Glomerular visceral epithelial cell (primary cell): ENCODE data around the gene PPP1R36.
"Not testable (repeated sequence)": the region's sequence is repeated elsewhere in the genome, so short reads cannot be mapped to it uniquely, and the experiment has no call there.

Source experiments
- DNase-seq: peaks from one replicate; pipeline ENCODE4 v3.0.0-alpha.2; 2016; ENCODE audit errors: extremely low spot score

The PPP1R36 gene

DNA sequence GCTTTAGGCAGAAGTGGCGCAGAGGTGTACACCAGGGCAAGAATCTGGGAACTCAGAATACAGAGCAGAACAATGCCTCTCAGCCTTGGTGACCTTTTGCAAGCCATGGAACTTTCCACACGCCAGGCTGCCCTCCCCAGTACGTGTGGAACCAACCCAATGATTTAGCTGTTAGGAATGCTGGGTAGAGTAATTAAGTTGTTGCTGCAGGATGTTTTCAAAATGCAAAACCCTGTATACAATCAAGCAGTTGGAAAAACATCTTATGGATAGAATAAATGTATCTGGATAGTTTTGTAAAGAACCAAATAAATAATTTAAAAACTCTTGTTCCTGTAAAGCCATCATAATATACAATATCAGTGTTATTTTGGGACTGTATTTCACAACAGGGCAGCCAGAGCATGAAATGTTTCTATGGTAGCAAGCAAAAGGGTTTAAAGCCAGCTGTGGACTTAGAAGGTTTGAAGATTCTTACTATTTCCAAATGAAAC is 19.4 kb downstream of the PPP1R36 start:
- DNase-seq, result peak; percentile 7

DNA sequence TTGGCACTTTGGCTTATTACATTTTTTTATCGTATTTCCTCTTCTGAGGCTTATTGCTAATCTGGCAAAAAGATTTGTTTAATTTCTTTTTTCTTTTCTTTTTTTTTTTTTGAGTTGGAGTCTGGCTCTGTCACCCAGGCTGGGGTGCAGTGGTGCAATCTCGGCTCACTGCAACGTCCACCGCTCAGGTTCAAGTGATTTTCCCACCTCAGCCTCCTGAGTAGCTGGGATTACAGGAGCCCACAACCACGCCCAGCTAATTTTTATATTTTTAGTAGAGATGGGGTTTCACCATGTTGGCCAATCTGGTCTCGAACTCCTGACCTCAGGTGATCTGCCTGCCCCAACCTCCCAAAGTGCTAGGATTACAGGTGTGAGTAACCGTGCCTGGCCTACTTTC is 19.9 kb downstream of the PPP1R36 start:
- not testable (repeated sequence) for DNase-seq

DNA sequence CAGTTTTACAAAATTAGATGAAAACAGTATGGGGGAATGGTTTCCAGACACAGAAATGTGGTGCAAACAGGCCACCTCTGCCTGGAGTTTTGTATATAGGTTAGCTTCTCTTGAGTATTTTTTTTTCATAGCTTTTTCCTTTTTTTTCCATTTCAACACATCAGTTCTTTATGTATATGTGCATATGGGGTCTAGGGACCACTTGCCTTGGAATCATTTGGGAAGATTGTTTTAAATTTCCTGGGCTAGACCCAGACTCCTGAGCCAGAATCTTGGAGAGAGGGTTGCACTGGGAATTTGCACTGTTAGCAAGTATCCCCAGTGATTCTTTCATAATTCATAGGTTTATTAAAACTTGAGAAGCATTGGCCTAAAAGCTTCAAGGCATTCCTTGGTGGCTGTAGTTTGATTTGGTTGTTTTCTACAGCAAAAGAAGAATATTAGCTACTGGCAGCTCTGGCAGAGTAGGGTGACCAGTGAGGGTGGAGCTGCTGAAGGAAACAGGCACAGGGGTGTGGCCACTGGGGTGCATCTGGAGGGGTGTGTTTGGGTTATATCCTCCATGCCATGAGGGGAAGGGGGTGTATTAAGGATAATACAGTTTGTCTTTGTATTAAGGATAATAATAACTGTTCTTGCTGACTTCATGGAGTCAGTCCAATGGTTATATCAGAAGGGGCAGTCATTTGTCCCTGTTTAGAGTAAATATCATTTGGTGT is 22.8 kb downstream of the PPP1R36 start:
- no peak for DNase-seq

DNA sequence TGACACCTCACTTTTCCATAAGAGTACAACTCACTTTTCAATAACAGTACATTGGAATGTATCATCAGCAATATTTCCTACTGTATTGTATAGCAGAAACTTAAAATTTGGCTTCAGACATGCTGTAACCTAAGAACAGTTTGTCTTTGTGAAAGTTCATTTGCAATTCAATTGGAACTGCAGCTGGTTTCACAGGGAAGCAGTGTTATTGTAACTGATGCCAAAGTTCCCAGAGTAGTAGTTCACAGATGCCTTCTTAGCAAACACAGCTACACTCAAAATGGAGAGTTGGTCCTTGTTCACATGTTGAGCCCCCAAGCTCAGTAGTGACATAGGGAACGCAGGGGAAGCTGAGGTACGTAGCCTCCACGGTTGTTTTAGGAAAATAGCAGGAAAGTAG is 23.3 kb downstream of the PPP1R36 start:
- no peak for DNase-seq

DNA sequence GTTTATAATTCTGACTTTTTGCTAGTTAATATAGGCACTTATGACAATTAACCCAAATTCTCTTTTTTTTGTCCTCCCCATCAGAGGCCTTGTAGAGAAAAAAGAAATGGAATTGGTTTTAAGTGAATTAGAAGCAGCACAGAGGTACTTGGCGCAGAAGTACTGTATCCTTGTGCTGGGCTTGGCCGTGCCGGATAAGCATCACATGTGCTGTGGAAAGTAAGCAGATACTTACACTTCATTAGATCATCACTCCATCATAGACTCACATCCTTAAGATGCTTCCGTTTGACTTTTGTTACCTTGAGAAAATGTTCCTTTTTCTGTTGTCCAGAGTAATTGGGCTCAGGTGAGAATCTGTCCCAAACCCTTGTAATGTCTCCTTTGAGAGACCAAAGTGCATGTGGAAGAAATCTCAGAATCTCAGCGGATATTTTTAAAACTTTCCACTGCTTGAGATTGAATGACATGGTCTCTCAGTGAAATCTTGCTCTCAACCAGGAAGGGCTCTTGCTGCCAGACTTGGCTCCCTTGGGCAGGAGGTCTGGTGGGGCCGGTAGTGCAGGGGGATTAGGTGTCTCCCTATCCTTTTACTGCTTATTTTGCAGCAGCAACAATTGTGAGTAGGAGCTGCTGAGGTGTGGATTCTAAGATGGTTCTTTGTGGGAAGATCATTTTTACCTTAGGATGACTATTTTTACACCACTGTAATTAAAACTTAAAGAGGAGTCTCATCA is 24.8 kb downstream of the PPP1R36 start:
- no peak for DNase-seq

DNA sequence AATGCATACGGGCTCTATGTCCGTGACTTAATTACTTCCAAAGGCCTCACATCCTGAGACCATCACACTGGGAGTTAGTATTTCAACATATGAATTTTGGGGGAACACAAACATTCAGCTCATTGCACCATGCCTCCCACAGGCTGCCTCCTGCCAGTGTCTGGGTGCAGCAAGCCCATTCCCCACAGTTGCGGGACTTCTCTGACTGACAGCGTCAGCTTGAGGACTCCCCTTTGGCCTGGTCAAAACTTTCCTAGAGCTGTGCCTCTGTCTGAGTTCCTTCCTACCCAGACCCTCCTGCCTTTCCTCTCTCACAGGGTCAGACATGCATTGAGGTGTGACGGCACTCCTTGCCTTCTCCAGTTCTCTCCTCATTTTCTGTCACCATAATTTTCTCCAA is 27.4 kb downstream of the PPP1R36 start:
- DNase-seq, result no peak

DNA sequence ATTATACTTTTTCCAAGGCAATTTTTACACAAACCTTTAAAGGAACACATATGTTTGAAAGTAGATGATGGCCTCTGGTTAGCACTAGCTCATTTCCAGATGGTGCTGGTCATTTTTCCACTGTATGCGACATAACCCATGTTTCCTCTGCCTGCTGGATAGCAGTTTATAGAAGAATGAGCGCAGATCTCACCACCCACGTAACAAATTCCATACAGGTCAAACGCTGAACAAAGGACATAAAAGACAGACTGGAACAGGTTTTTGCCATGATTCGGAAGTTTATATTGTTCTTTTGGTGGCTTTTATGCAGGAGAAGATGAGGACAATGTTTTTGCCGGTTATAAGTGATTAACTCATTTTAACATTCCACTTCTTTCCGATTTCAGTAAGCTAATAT is 30.7 kb downstream of the PPP1R36 start:
- no peak for DNase-seq

DNA sequence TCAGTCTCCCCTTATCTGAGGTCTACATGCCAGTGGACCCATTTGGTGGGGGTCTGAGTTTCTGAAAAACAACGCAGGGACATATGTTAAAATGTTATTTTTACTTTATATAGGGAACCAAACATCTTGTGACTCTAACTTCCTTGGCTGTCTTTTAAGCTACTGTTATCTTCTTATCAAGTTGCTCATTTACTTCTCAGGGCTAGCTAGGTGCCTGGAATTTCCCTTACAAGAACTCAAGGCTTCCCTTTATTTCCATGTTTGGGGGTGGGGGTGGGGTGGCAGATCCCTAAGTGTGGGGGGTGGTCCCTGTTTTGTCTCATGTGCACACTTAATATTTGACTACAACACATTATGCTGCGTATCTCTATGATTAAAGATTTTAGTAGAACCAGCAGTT is 31.6 kb downstream of the PPP1R36 start:
- DNase-seq, result no peak

DNA sequence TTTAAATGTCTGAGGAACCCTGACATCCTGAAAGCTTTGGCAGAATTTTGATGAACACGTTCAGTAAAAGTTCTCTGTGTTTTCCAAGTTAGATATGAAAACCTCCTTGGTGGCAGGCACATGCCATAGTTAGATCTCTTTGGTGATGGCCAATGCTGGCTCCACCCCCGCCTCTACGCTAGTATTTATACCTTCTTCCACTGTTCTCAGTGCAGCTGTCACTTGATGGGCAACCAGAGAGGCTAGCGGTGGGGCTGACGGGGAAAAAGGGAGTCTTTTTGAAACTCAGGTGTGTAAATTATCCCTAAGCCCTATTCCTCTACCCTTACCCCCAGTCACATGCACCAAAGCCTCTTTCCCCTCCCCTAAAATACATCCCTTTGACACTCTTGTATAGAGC is 32.1 kb downstream of the PPP1R36 start:
- DNase-seq, result no peak

DNA sequence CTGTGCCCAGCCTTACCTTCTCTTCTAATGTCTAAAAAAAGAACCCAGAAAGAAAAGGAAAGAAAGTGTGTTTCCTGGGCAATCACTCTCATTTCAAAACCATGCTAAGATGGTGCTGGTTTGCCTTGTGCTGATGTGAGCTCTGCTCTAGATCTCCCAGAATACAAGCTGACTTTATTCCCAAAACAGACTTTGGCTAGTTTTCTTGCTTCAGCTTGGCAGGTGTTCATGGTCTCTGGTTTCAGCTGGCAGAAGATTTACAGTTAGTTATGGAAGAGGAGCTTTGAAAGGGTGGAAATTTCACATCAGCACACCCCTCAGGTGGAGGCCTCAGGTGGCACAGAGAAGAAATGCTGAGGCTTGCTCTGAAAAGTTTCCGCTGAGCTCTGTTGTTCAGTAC is 34.4 kb downstream of the PPP1R36 start:
- no peak for DNase-seq

DNA sequence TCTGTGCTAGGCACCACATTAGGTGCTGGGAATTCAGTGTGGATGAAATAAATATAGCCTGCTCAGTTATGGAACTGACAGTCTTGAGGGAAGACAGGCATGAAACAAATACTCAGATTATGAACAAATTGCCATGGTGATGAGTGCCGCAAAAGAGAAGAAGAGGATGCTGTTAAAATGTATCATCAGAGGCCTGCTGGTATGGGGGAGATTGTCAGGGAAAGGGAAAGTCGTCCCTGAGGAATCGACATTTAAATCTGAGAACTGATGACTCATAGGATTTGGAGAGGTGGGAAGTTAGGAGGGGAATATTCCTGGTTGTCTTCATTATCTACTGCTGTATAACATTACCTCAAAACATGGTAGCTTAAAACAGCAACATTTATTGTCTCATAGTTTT is 42.0 kb downstream of the PPP1R36 start:
- DNase-seq, result no peak

DNA sequence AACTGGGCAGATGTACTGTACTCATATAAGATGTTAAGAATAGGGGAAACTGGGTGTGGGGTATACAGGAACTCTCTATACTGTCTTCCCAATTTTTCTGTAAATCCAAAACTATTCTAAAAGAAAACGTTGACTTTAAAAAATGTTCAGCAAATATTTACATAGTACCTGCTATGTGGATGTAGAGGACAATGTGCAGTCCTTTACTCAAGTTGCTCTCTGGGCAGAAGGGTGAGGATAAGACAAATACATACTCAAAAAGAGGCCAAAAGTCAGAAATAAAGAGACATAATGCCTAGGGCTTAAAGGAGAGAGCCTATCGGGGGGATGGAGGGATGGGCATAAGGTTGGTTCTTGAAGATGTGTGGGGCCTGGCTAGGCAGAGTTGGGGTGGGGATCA is 44.7 kb downstream of the PPP1R36 start:
- DNase-seq, result no peak

DNA sequence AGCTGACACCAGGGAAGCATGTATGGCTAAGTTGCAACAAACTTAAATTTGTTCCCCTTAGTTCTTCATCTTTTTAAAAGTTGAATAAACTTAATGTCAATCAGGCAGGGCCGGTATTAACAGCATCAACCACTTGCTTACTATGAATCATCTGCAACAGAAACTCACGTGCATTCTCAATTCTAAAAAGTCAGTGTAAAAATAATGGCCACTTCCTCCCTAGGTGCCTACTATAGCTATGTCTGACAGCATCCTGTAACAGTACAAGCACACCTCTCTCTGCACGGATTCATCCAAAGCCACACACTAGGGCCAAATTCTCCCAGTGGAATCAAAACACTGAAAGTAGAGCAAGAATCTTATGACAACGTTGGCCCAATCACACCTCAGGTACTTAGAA is 48.6 kb downstream of the PPP1R36 start:
- no peak for DNase-seq

DNA sequence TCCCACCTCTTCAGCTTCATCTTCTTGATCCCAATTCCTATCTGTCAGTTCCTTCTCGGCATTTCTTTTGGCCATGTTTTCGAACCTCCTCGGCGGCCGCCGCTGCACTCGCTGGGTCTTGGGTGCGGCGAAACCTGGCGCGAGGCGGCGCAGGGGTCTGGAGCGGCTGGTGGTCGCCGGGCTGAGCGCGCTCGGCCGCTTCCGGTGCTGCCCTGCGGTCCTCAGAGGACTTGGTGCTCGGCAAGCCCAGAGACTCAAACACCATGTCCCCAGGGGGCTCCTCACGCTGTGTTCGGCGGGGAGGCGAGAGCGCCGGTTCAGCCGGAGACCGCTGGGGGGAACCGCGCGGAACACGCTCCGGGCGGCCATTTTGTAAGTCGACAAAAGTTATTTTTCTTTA is 51.8 kb downstream of the PPP1R36 start:
- DNase-seq, result no peak

DNA sequence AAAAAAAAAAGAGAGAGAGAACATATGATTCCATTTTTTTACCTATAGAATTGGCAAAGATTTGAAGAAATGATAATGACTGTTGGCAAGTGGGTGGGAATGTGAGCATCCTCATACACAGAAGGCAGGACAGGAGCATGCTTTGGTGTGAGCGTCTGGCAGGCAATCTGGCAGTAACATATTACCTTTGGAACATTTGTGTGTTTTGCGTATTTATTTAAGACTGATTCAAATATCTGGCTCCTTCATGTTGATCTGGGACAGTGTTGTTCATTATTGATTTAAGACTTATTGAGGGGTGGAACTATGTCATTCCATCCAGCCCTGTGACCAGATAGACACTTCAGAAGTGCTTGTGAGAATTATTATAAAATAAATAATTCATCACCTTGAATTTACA is 53.1 kb downstream of the PPP1R36 start:
- no peak for DNase-seq

DNA sequence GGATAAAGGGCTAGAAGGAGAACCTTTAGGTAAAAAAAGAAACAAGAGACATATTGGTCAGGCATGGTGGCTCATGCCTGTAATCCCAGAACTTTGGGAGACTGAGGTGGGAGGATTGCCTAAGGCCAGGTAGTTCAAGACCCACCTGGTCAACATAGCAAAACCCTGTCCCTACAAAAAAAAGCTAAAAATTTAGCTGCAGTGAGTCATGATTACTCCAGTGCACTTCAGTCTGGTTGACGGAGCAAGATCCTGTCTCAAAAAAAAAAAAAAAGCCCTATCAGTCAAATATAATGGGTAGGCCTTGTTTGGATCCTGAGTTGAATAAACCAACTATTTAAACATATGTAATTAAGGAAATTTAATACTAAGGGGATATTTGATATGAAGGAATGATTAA is 54.2 kb downstream of the PPP1R36 start:
- no peak for DNase-seq

DNA sequence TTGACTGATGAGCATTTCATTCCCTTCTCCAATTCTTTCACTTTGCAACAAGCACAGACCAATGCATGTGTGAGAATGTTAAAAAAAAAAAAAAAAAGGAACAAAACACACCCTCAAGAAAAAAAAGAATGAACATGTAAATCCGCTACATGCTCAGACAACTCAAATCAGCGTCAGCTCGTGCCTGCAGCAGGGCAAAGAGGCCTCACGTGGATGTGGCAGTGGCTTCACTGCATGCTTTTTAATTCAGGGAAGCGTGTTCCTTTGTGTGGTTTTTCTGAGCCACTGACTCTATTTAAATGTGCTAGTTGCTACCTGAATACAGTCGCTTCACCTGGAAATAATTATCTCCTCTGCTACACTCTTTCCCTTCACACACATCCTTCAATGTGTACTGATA is 55.1 kb downstream of the PPP1R36 start:
- DNase-seq, result no peak

DNA sequence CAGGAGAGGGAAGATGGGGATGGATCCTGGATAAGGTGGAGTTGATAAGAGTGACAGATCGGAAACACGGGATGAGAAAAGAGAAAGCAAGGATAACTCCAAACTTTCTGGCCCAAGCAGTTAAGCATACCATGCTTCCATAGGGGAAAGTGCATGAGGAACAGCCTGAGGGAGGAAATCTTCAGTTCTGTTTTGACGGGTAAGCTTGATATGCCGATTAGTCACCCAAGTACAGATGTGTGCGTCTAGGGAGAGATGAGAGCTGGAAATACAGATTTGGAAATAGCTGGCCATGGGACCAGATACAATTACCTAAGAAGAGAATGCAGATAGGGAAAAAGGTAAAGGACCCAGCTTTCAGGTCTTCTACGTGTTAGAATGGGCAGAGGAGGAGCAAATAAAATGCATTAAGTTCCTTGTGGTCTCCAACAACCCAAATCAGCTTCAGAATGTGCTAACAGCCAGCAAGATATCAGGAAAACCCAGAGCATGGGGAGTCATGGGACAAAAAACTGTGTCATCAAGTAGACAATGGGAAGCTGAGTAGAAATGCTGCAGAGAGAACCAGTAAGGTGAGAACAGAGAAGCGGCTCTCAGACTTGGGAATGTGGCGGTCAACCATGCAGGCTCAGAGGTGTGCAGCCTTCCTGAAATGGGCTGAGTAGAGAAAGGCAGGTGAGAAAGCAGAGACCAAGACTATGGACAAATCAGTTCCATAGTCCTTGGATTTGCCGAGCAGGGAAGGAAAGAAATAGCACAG is 56.3 kb downstream of the PPP1R36 start:
- DNase-seq, result no peak

DNA sequence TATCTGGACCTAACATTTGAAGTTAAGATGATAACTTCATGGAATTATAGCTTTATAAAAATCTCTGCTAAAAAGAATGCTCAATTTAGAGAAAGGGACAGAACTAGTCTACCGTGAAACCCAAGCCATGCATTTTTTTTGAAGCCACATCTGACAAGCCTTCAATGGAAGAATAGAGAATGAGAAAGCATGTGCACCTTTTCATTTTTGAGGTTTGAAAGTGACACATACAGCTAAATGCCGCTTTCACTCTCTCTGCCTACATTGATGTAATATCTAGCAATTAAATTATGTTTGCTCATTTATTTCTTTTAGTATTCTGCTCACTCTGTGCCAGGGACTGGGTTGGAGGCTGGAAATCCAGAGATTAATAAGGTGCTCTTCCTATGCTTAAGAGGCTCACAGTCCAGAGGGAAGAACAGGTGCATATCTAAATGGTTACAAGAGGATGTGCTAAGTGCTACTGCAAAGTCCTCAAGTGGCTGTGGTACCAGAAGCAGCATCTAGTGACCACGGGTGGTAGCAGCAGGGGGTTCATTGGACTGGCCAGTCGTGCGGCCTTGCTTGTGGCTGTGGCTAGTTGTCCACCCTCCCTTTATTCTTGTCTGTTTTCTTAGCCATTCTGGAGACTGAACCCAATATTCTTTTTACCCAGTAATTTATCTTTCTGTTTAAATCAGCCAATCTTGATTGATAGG is 60.4 kb downstream of the PPP1R36 start:
- no peak for DNase-seq

DNA sequence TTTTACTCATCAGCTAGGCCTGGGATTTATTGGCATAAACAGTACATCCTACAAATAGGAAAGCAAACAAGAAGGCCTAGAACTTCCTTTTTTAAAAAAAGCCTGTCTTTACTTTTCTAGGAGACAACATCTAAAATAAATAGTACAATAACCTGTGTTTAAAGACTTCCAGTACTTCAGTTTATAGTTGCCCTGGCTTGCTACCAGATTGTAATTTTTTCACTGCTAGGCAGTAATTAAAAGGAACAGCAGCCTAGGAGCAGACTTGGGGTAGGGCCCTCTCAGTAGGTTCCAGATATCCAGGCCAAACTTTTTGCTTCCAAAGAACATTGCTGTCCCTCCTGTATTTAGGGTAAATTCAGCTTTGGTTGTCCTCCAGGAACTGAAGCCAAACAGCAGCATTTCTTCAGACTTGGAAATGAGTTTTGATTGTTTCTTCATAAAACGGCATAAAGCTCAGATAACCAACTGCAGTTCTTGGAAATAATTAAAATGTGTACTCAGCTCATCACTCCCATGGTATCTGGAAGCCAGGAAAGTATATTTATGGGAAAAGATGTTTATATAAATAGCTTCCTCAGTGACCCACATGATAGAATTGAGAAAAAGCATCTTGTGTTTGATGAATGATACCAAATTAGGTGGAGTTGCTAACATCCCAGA is 61.7 kb downstream of the PPP1R36 start:
- DNase-seq, result no peak

DNA sequence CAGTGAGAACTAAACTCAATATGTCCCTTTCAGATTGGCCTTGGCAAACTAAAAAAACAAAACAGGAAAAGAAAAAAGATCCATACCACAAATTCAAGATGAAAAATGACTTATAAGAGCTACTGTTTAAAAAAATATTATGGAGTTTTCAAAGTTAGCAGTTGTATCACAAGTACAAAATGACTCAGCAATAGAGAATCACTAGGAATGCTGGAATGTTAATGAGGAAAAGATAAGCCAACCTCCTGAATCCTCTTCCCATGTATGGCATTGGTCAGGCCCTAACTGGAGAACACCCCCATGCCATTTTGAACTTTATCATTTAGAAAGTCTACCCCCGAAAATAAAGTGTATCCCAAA is 62.2 kb downstream of the PPP1R36 start:
- DNase-seq, result peak; percentile 42
